SK-N-SH (cell line): Measurements from ENCODE around the gene TBC1D5.

Experiments
- CHD2 ChIP-seq: fragments of 150-350 bp; IDR thresholded peaks from 2 replicates; pipeline ENCODE4 v1.6.1; 2018; ENCODE audit warnings: low read length; ENCODE audit not compliant: partially characterized antibody
- CTCF ChIP-seq: fragments of 200-600 bp; sonication (generic); IDR thresholded peaks from 2 replicates; pipeline ENCODE4 v1.6.1; 2017; ENCODE audit warnings: antibody characterized with exemption, mild to moderate bottlenecking, moderate library complexity
- MXI1 ChIP-seq: IDR thresholded peaks from 2 replicates; pipeline ENCODE4 v1.6.1; 2012; ENCODE audit warnings: mild to moderate bottlenecking, low read depth, low read length, improper control_type of control experiment
- POLR2AphosphoS5 ChIP-seq: IDR thresholded peaks from 2 replicates; pipeline ENCODE4 v1.6.1; 2012; ENCODE audit warnings: low read depth, low read length
- RCOR1 ChIP-seq: fragments of 150-350 bp; IDR thresholded peaks from 2 replicates; pipeline ENCODE4 v1.6.1; 2017; ENCODE audit warnings: antibody characterized with exemption, low read length
- RFX5 ChIP-seq: IDR thresholded peaks from 2 replicates; pipeline ENCODE4 v1.6.1; 2012; ENCODE audit warnings: mild to moderate bottlenecking, improper control_type of control experiment, low read length
- ZBTB33 ChIP-seq: IDR thresholded peaks from 2 replicates; pipeline ENCODE4 v1.4.0; 2012; ENCODE audit warnings: low read depth, borderline replicate concordance

GRCh38 chr3:17166369-17166768 is 576.1 kb downstream of the TBC1D5 start:
- no peak for TF ChIP-seq CTCF
- TF ChIP-seq RCOR1 = no peak
- no peak for TF ChIP-seq POLR2AphosphoS5
- TF ChIP-seq MXI1 = no peak
- TF ChIP-seq RFX5 = no peak
- TF ChIP-seq ZBTB33 = no peak
- TF ChIP-seq CHD2 = no peak
